AG04449 (cell line): Measurements from ENCODE around the gene TAMM41.

Experiments used
- CTCF ChIA-PET: fragments of 350-600 bp; formaldehyde crosslinking; extraction: SDS; loops from one replicate; lab custom pipeline; 2021; ENCODE audit warnings: antibody characterized with exemption; lab: Yijun Ruan, JAX
- POLR2A ChIA-PET: fragments of 400-600, 350-600 bp; formaldehyde crosslinking; extraction: SDS; loops from one replicate; lab custom pipeline; 2020; ENCODE audit warnings: antibody characterized with exemption, inconsistent platforms; lab: Yijun Ruan, JAX
- DNase-seq: peaks from one replicate; pipeline ENCODE4 v3.0.0-alpha.2; 2010; ENCODE audit warnings: low read depth, low spot score
- H3K4me3 ChIP-seq: 2 replicates; pipeline ENCODE4 v1.5.1; 2011; ENCODE audit warnings: low read depth, mild to moderate bottlenecking, control low read depth, low read length
- TF ChIP-seq, protein P1 (sequence below): IDR thresholded peaks from one replicate; pipeline ENCODE4 v1.5.1; 2011; ENCODE audit warnings: mild to moderate bottlenecking, moderate library complexity, low read length, control low read depth, inconsistent platforms; ENCODE audit not compliant: insufficient read depth; ENCODE audit errors: missing control alignments

Gene TAMM41

DNA sequence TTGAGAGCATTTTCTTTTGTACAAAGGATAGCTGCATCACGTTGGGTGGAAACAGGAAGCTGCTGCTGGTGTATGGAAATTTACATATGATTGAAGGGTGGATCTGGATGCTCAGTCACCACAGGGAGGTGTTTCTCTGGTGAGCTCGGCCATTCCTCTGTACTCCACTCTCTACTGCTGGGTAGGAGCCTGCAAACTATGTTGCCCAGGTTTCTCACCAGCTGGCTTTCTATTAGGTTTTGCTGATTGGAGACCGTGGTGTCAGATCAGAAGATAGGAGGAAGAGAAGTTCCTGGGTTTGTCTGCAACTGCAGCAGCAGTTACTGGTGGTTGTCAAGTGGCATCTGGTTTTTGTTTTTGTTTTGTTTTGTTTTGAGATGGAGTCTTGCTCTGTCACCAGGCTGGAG lies 61.7 kb downstream of the TAMM41 start:
- CTCF ChIA-PET: interaction anchor here (4.2 kb wide), 1 partner anchor 11 kb away, joined by 20 read pairs; no protein-coding TSS in a partner anchor
- TF ChIP-seq, protein P1, sequence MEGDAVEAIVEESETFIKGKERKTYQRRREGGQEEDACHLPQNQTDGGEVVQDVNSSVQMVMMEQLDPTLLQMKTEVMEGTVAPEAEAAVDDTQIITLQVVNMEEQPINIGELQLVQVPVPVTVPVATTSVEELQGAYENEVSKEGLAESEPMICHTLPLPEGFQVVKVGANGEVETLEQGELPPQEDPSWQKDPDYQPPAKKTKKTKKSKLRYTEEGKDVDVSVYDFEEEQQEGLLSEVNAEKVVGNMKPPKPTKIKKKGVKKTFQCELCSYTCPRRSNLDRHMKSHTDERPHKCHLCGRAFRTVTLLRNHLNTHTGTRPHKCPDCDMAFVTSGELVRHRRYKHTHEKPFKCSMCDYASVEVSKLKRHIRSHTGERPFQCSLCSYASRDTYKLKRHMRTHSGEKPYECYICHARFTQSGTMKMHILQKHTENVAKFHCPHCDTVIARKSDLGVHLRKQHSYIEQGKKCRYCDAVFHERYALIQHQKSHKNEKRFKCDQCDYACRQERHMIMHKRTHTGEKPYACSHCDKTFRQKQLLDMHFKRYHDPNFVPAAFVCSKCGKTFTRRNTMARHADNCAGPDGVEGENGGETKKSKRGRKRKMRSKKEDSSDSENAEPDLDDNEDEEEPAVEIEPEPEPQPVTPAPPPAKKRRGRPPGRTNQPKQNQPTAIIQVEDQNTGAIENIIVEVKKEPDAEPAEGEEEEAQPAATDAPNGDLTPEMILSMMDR: no peak
- POLR2A ChIA-PET: no interaction called here

DNA sequence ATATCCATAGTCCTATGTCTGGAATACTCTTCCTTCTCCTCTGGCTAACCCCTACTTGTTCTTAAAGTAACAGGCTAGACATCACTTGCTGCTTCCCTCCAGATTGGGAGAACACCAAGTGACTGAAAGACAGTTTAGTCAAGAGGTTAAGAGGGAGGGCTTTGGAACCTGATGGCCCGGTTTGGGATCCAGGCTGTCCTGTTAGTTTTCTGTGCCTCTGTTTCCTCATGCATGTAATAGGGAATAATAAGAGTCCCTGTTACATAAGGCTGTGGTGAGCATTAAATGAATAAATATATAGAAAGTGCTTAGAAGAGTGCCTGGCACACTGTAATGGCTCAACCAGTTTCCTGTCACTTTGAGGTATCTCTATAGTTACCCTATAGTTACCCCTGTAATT lies 66.3 kb downstream of the TAMM41 start:
- TF ChIP-seq, protein P1: no peak
- ChIA-PET POLR2A (interaction anchor here (0.6 kb wide), 1 partner anchor 11 kb away, joined by 4 read pairs; no protein-coding TSS in a partner anchor), CTCF (interaction anchor here (1.4 to 1.5 kb wide), 3 partner anchors 12 to 401 kb away, joined by 4 to 5 read pairs (median 5); no protein-coding TSS in a partner anchor)
- no peak overlapping the region for H3K4me3 ChIP-seq
- DNase-seq: no peak

More for the DNA sequence above, 61.7 kb downstream of the TAMM41 start:
- no peak overlapping the region for H3K4me3 ChIP-seq
- no peak for DNase-seq

- CTCF ChIA-PET: no interaction called here
- TF ChIP-seq, protein P1: no peak
- no peak for DNase-seq
- H3K4me3 ChIP-seq: no peak overlapping the region
- POLR2A ChIA-PET: no interaction called here
These were observed 67.1 kb downstream of the TAMM41 start for GRCh38 chr3:11779626-11780025.

GRCh38 chr3:11778248-11778647 lies 68.4 kb downstream of the TAMM41 start:
- TF ChIP-seq, protein P1: no peak
- H3K4me3 ChIP-seq: no peak overlapping the region
- POLR2A ChIA-PET: no interaction called here
- DNase-seq: no peak
- CTCF ChIA-PET: interaction anchor here (1.2 to 1.4 kb wide), 3 partner anchors 15 to 58 kb away, joined by 3 to 4 read pairs (median 4); no protein-coding TSS in a partner anchor

GRCh38 chr3:11776346-11776745 lies 70.3 kb downstream of the TAMM41 start:
- POLR2A ChIA-PET: no interaction called here
- no peak overlapping the region for H3K4me3 ChIP-seq
- CTCF ChIA-PET: no interaction called here
- TF ChIP-seq, protein P1: no peak
- no peak for DNase-seq

- no peak overlapping the region for H3K4me3 ChIP-seq
- ChIA-PET POLR2A (no interaction called here), CTCF (interaction anchor here (0.8 to 3.5 kb wide), 3 partner anchors 8 to 396 kb away, joined by 3 to 20 read pairs (median 13); no protein-coding TSS in a partner anchor)
- TF ChIP-seq, protein P1: no peak
- no peak for DNase-seq
These were observed 71.2 kb downstream of the TAMM41 start for GRCh38 chr3:11775493-11775892.
